B cell (primary cell): ENCODE data around the gene NBPF1.

Source experiments
- CTCF ChIP-seq: fragments of 200-600 bp; IDR thresholded peaks from one replicate; pipeline ENCODE4 v1.8.0; 2022; ENCODE audit warnings: antibody characterized with exemption, mild to moderate bottlenecking
- EZH2 ChIP-seq: IDR thresholded peaks from 2 replicates; pipeline ENCODE4 v1.6.1; 2012; ENCODE audit warnings: borderline replicate concordance, low read depth, mild to moderate bottlenecking, moderate library complexity, low read length; ENCODE audit not compliant: insufficient read depth, poor library complexity, severe bottlenecking

- TF ChIP-seq CTCF (no peak), EZH2 (no peak)
Measured at GRCh38 chr1:16631248-16632043, 18.1 kb upstream of the NBPF1 start.
